HS-27A (cell line): Measurements from ENCODE around the gene CDC37L1.
"Not testable (repeated sequence)": the region's sequence is repeated elsewhere in the genome, so short reads cannot be mapped to it uniquely, and the experiment has no call there.

Experiments used
- DNase-seq: peaks from one replicate; pipeline ENCODE4 v3.0.0-alpha.2; 2012; ENCODE audit warnings: low read depth, missing footprints

Gene CDC37L1

GRCh38 chr9:4679268-4680172 is at the start of gene CDC37L1:
Gene CDC37L1, plus strand, starts transcription at chr9:4679569. Its CDS starts 199 bp downstream, at chr9:4679768.
- DNase-seq, result no peak

GRCh38 chr9:4630836-4631235 is 48.5 kb upstream of the CDC37L1 start:
- no peak for DNase-seq

- no peak for DNase-seq
These were observed 40.4 kb upstream of the CDC37L1 start for GRCh38 chr9:4638968-4639367.

- no peak for DNase-seq
These were observed 39.9 kb upstream of the CDC37L1 start for GRCh38 chr9:4639420-4639819.

- no peak for DNase-seq
These were observed 39.3 kb upstream of the CDC37L1 start for GRCh38 chr9:4640027-4640426.

- no peak for DNase-seq
These were observed 37.0 kb upstream of the CDC37L1 start for GRCh38 chr9:4642351-4642750.

- DNase-seq, result no peak
These were observed 25.3 kb upstream of the CDC37L1 start for GRCh38 chr9:4654084-4654483.

GRCh38 chr9:4654538-4654937 is 24.8 kb upstream of the CDC37L1 start:
- no peak for DNase-seq

GRCh38 chr9:4656196-4656595 is 23.2 kb upstream of the CDC37L1 start:
- DNase-seq, result not testable (repeated sequence)

- no peak for DNase-seq
These were observed 22.7 kb upstream of the CDC37L1 start for GRCh38 chr9:4656621-4657020.

- no peak for DNase-seq
These were observed 21.8 kb upstream of the CDC37L1 start for GRCh38 chr9:4657426-4658159.

- DNase-seq, result not testable (repeated sequence)
These were observed 18.7 kb upstream of the CDC37L1 start for GRCh38 chr9:4660665-4661064.

- no peak for DNase-seq
These were observed 18.2 kb upstream of the CDC37L1 start for GRCh38 chr9:4661165-4661564.

- no peak for DNase-seq
These were observed 17.8 kb upstream of the CDC37L1 start for GRCh38 chr9:4661611-4662010.

GRCh38 chr9:4662108-4662988 is 17.0 kb upstream of the CDC37L1 start, which contains the start of gene PLPP6:
Gene PLPP6, plus strand, starts transcription at chr9:4662294. Its CDS starts 82 bp downstream, at chr9:4662376.
- no peak for DNase-seq

GRCh38 chr9:4662989-4663792 is 16.2 kb upstream of the CDC37L1 start:
- DNase-seq, result no peak

GRCh38 chr9:4663956-4664355 is 15.4 kb upstream of the CDC37L1 start:
- DNase-seq, result no peak

- no peak for DNase-seq
These were observed 14.0 kb upstream of the CDC37L1 start for GRCh38 chr9:4665357-4665756.

GRCh38 chr9:4666042-4666699 is 13.2 kb upstream of the CDC37L1 start, which contains the start of gene SPATA6L:
Gene SPATA6L, minus strand, starts transcription at chr9:4666480. Its CDS starts 230 bp downstream, at chr9:4666250.
- DNase-seq, result no peak

- no peak for DNase-seq
These were observed 11.7 kb upstream of the CDC37L1 start for GRCh38 chr9:4667681-4668080.
